RWPE1 (cell line): ENCODE data around the gene TMEM108.

Source experiments
- CTCF ChIA-PET: fragments of 350-600 bp; sonication (Branson Sonifier 250); formaldehyde crosslinking; extraction: SDS; loops from one replicate; lab custom pipeline; 2021; lab: Yijun Ruan, JAX
- POLR2A ChIA-PET: fragments of 400-600 bp; formaldehyde crosslinking; extraction: SDS; loops from one replicate; lab custom pipeline; 2020; ENCODE audit warnings: antibody characterized with exemption; ENCODE audit not compliant: low non-redundant PET; lab: Yijun Ruan, JAX
- DNase-seq: peaks from one replicate; pipeline ENCODE4 v3.0.0; 2012; ENCODE audit warnings: low spot score
- H3K27ac ChIP-seq: fragments of 450-650 bp; 2 replicates; pipeline ENCODE4 v1.5.1; 2017
- CTCF ChIP-seq: fragments of 450-650 bp; conservative IDR thresholded peaks from 2 replicates; pipeline ENCODE4 v1.5.1; 2017; ENCODE audit warnings: low read depth, mild to moderate bottlenecking

TMEM108 gene

GRCh38 chr3:133419151-133419909, 381.1 kb downstream of the TMEM108 start:
- no peak for DNase-seq
- no peak overlapping the region for H3K27ac ChIP-seq
- POLR2A ChIA-PET = no interaction called here
- TF ChIP-seq CTCF = no peak
- CTCF ChIA-PET = no interaction called here

GRCh38 chr3:133424937-133425869, 387.0 kb downstream of the TMEM108 start:
- no peak for TF ChIP-seq CTCF
- DNase-seq = no peak
- H3K27ac ChIP-seq = no peak overlapping the region
- CTCF ChIA-PET = interaction anchor here (0.6 to 1.3 kb wide), 2 partner anchors 276 to 694 kb away, joined by 3 to 4 read pairs; no protein-coding TSS in a partner anchor
- POLR2A ChIA-PET = no interaction called here

GRCh38 chr3:133425898-133426297, 387.7 kb downstream of the TMEM108 start:
- no peak for DNase-seq
- no peak for TF ChIP-seq CTCF
- H3K27ac ChIP-seq = no peak overlapping the region
- CTCF ChIA-PET = no interaction called here
- POLR2A ChIA-PET = no interaction called here

- H3K27ac ChIP-seq = no peak overlapping the region
- POLR2A ChIA-PET = no interaction called here
- CTCF ChIA-PET = interaction anchor here (0.9 kb wide), 1 partner anchor 306 kb away, joined by 3 read pairs; no protein-coding TSS in a partner anchor
- no peak for TF ChIP-seq CTCF
- no peak for DNase-seq
Measured at GRCh38 chr3:133426721-133427120, 388.5 kb downstream of the TMEM108 start.

GRCh38 chr3:133428552-133428951, 390.4 kb downstream of the TMEM108 start:
- DNase-seq = no peak
- no peak overlapping the region for H3K27ac ChIP-seq
- ChIA-PET POLR2A (no interaction called here), CTCF (no interaction called here)
- TF ChIP-seq CTCF = no peak

GRCh38 chr3:133429063-133429462, 390.9 kb downstream of the TMEM108 start:
- ChIA-PET POLR2A (no interaction called here), CTCF (no interaction called here)
- H3K27ac ChIP-seq = no peak overlapping the region
- TF ChIP-seq CTCF = no peak
- DNase-seq = no peak
